Mammary microvascular endothelial cell (primary cell): ENCODE results near the gene DDX28. TPM values are rescaled to one million over a fixed set of nuclear protein-coding genes. Genes with fewer than 3 reads are reported as not detected.

Experiments
- total RNA-seq: library from RNA; depleted of rRNA; stranded (reverse); fragments of >200 nt; gene quantifications from 2 replicates; pipeline ENCODE4 v1.2.3, GENCODE V29; 2015

The DDX28 gene, protein sequence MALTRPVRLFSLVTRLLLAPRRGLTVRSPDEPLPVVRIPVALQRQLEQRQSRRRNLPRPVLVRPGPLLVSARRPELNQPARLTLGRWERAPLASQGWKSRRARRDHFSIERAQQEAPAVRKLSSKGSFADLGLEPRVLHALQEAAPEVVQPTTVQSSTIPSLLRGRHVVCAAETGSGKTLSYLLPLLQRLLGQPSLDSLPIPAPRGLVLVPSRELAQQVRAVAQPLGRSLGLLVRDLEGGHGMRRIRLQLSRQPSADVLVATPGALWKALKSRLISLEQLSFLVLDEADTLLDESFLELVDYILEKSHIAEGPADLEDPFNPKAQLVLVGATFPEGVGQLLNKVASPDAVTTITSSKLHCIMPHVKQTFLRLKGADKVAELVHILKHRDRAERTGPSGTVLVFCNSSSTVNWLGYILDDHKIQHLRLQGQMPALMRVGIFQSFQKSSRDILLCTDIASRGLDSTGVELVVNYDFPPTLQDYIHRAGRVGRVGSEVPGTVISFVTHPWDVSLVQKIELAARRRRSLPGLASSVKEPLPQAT
- 5.3 and 8.1 TPM in 2 replicates for total RNA-seq

DNA sequence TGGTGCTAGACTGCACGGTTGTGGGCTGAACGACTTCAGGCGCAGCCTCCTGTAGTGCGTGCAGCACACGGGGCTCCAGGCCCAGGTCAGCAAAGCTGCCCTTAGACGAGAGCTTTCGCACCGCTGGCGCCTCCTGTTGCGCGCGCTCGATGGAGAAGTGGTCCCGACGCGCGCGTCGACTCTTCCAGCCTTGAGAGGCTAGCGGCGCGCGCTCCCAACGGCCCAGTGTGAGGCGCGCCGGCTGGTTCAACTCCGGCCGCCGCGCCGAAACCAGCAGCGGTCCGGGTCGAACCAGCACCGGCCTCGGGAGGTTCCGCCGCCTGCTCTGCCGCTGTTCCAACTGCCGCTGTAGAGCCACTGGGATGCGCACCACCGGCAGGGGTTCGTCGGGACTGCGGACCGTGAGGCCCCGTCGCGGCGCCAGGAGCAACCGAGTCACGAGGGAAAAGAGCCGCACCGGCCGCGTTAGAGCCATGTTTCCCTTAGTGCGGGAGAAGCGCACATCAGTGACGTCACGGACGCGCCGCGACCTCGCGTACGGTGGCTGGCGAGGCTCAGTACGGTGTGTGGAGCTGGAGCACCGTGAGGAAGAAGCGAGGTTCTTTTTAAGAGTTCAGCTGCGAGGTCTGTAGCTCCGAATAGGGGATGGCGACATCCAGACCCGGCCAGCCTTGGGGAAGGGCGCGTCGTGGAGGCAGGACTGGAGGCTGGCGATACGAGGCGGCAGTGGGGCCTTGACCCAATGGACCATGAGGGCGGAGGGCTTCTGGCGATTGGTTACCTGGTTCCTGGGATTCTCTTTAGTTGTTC is at the start of gene DDX28, which contains the start of gene DUS2:
TSS of gene DDX28 (minus strand) at position 505 of the 810 bp plus-strand sequence. CDS start at position 475, 30 bp downstream.
TSS of gene DUS2 (plus strand) at position 557 of the 810 bp plus-strand sequence. CDS start 14,740 bp downstream, outside the sequence.

GRCh38 chr16:68015681-68016080 is 7.4 kb downstream of the DDX28 start, which contains the start of gene DPEP2NB:
TSS of gene DPEP2NB (minus strand) at chr16:68015911. CDS start at chr16:68015770, 141 bp downstream.

DNA sequence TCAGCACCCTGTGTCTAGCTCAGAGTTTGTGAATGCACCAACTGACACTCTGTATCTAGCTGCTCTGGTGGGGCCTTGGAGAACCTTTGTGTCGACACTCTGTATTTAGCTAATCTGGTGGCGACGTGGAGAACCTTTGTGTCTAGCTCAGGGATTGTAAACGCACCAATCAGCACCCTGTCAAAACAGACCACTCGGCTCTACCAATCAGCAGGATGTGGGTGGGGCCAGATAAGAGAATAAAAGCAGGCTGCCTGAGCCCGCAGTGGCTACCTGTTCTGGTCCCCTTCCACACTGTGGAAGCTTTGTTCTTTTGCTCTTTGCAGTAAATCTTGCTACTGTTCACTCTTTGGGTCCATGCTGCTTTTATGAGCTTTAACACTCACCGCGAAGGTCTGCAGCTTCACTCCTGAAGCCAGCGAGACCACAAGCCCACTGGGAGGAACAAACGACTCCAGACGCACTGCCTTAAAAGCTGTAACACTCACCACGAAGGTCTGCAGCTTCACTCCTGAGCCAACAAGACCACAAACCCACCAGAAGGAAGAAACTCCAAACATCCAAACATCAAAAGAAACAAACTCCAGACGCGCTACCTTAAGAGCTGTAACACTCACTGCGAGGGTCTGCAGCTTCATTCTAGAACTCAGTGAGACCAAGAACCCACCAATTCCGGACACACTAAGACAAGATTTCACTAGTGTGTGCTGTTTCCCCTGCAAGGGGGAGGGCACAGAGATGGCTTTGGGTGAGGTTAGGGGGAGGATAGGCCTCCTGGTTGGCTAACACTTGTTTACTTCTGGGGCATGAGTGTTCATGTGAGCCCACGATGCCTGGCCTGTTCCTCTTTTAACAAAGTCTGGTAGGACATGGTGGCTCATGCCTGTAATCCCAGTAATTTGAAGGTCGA is 24.0 kb downstream of the DDX28 start, which contains the start of gene DPEP2:
TSS of gene DPEP2 (minus strand) at position 706 of the 910 bp plus-strand sequence. CDS start 6,272 bp downstream, outside the sequence.

GRCh38 chr16:67979955-67980678 is 42.9 kb downstream of the DDX28 start, which contains the start of gene DPEP3:
TSS of gene DPEP3 (minus strand) at chr16:67980499. CDS start at chr16:67980380, 119 bp downstream.

Other genes starting within 250 kb of the DDX28 start
- 8.6 and 10.3 TPM in 2 replicates for gene RANBP10, start 216.7 kb downstream of the DDX28 start, total RNA-seq
- gene TSNAXIP1, start 216.3 kb downstream of the DDX28 start, total RNA-seq: 0.13 and 0.20 TPM in 2 replicates
- 35.4 and 40.7 TPM in 2 replicates for gene THAP11, start 180.9 kb downstream of the DDX28 start, total RNA-seq
- 158 and 170 TPM in 2 replicates for gene NUTF2, start 176.3 kb downstream of the DDX28 start, total RNA-seq
- gene CENPT, start 175.5 kb downstream of the DDX28 start, total RNA-seq: 29.4 and 31.6 TPM in 2 replicates
- gene EDC4, start 150.2 kb downstream of the DDX28 start, total RNA-seq: 50.1 and 74.3 TPM in 2 replicates
- gene NRN1L, start 138.3 kb downstream of the DDX28 start, total RNA-seq: 0.69 TPM in 1 of 2 replicates, not detected in the other
- gene PSKH1, start 130.0 kb downstream of the DDX28 start, total RNA-seq: 8.3 and 10.8 TPM in 2 replicates
- 0.84 and 0.87 TPM in 2 replicates for gene CTRL, start 91.4 kb downstream of the DDX28 start, total RNA-seq
- gene PSMB10, start 86.4 kb downstream of the DDX28 start, total RNA-seq: 73.8 and 78.3 TPM in 2 replicates
- 3.7 and 4.5 TPM in 2 replicates for gene LCAT, start 79.1 kb downstream of the DDX28 start, total RNA-seq
- 34.7 and 40.2 TPM in 2 replicates for gene SLC12A4, start 54.6 kb downstream of the DDX28 start, total RNA-seq
- not detected in 2 replicates for gene DPEP3, start 42.7 kb downstream of the DDX28 start, total RNA-seq
- 0.05 TPM in 1 of 2 replicates, not detected in the other for gene DPEP2, start 23.7 kb downstream of the DDX28 start, total RNA-seq
- gene DPEP2NB, start 7.3 kb downstream of the DDX28 start, total RNA-seq: not detected in 2 replicates
- gene DUS2, start 52 bp upstream of the DDX28 start, total RNA-seq: 16.5 and 19.5 TPM in 2 replicates
- gene NFATC3, start 62.1 kb upstream of the DDX28 start, total RNA-seq: 21.0 and 22.1 TPM in 2 replicates
- gene ESRP2, start 212.9 kb upstream of the DDX28 start, total RNA-seq: 0.33 and 0.54 TPM in 2 replicates
- 22.2 and 31.4 TPM in 2 replicates for gene PLA2G15, start 222.1 kb upstream of the DDX28 start, total RNA-seq
- gene SLC7A6, start 241.3 kb upstream of the DDX28 start, total RNA-seq: 19.4 and 29.7 TPM in 2 replicates